Sigmoid colon (tissue), 4 donors: Measurements from ENCODE around the gene UAP1.

Experiments used
- CTCF ChIP-seq, 4 experiments: fragments of 450-650 bp in 3 of 4; fragments of 200-600 bp in 1 of 4; IDR thresholded peaks; one replicate each; pipeline ENCODE4 v1.5.1; 2016 to 2019; ENCODE audit warnings: antibody characterized with exemption in 4 of 4, mild to moderate bottlenecking in 3 of 4, moderate library complexity in 2 of 4
- EP300 ChIP-seq, 4 donors: sonication (generic); formaldehyde crosslinking; IDR thresholded peaks; one replicate each; pipeline ENCODE4 v1.6.1; 2017; ENCODE audit warnings: antibody characterized with exemption in 4 of 4

- TF ChIP-seq CTCF (IDR thresholded peaks at IDR 0.05) = no peak
- TF ChIP-seq EP300 (IDR thresholded peaks at IDR 0.05) = no peak
Observed at GRCh38 chr1:162571696-162572095, 10.2 kb downstream of the UAP1 start.
